AG08395 (cell line): ENCODE data around the gene RFT1.

Experiments used
- DNase-seq: peaks from one replicate; pipeline ENCODE4 v3.0.0; 2012; ENCODE audit warnings: mixed read lengths, low spot score

Gene RFT1

GRCh38 chr3:53085476-53085875 is 44.8 kb downstream of the RFT1 start:
- DNase-seq: no peak

- DNase-seq: peak; percentile 31
Observed at GRCh38 chr3:53084310-53085001, 45.8 kb downstream of the RFT1 start.

- DNase-seq: no peak
Observed at GRCh38 chr3:53083949-53084309, 46.3 kb downstream of the RFT1 start.

- DNase-seq: peak; percentile 85
Observed at GRCh38 chr3:53083521-53083920, 46.7 kb downstream of the RFT1 start.

GRCh38 chr3:53082736-53083135 is 47.5 kb downstream of the RFT1 start:
- DNase-seq: no peak

- DNase-seq: no peak
Observed at GRCh38 chr3:53081318-53081717, 48.9 kb downstream of the RFT1 start.

GRCh38 chr3:53080612-53081205 is 49.5 kb downstream of the RFT1 start:
- no peak for DNase-seq

- no peak for DNase-seq
Observed at GRCh38 chr3:53079791-53080555, 50.3 kb downstream of the RFT1 start.

GRCh38 chr3:53079147-53079546 is 51.1 kb downstream of the RFT1 start:
- no peak for DNase-seq

GRCh38 chr3:53078656-53079055 is 51.6 kb downstream of the RFT1 start:
- no peak for DNase-seq

GRCh38 chr3:53077476-53078220 is 52.6 kb downstream of the RFT1 start:
- DNase-seq: no peak

GRCh38 chr3:53075743-53076140 is 54.5 kb downstream of the RFT1 start:
- no peak for DNase-seq

- no peak for DNase-seq
Observed at GRCh38 chr3:53074761-53075742, 55.2 kb downstream of the RFT1 start.

- no peak for DNase-seq
Observed at GRCh38 chr3:53074366-53074696, 55.9 kb downstream of the RFT1 start.

- DNase-seq: no peak
Observed at GRCh38 chr3:53073553-53074365, 56.5 kb downstream of the RFT1 start.

- peak; percentile 89 for DNase-seq
Observed at GRCh38 chr3:53072653-53073552, 57.3 kb downstream of the RFT1 start.

- no peak for DNase-seq
Observed at GRCh38 chr3:53071882-53072431, 58.3 kb downstream of the RFT1 start.

- no peak for DNase-seq
Observed at GRCh38 chr3:53069422-53070068, 60.7 kb downstream of the RFT1 start.

- no peak for DNase-seq
Observed at GRCh38 chr3:53068176-53068575, 62.1 kb downstream of the RFT1 start.
